GM21528 (cell line): Measurements from ENCODE around the gene LILRB4.
"Not testable (repeated sequence)": the region's sequence is repeated elsewhere in the genome, so short reads cannot be mapped to it uniquely, and the experiment has no call there.

ENCODE experiments used
- ATAC-seq: cut with Tn5 transposase; IDR thresholded peaks from one replicate; pipeline ENCODE4 v1.9.1; 2021; ENCODE audit warnings: mild to moderate bottlenecking, moderate library complexity; ENCODE audit not compliant: unreplicated experiment, low FRiP score

The LILRB4 gene

GRCh38 chr19:54662730-54663129, at the start of gene LILRB4:
TSS of gene LILRB4 (plus strand) at chr19:54662985. CDS start at chr19:54663034, 49 bp downstream.
- ATAC-seq: no peak

- ATAC-seq: no peak
Measured at GRCh38 chr19:54614726-54615125, 48.1 kb upstream of the LILRB4 start.

DNA sequence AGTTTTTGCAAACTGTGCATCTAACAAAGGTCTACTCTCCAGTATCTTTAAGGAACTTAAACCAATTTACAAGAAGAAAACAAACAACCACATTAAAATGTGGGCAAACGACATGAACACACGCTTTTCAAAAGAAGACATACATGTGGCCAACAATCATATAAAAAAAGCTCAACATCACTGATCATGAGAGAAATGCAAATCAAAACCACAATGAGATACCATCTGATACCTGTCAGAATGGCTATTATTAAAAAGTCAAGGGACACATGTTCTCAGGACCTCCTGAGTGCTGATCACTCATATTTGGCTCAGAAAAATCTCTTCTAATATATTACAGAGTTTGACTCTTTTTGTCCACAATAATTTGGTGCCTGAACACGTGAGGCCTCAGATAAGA, 46.7 kb upstream of the LILRB4 start:
- peak; percentile 40 for ATAC-seq

- peak; percentile 74 for ATAC-seq
Measured at GRCh38 chr19:54616821-54617560, 45.8 kb upstream of the LILRB4 start.

- ATAC-seq: no peak
Measured at GRCh38 chr19:54620464-54620863, 42.3 kb upstream of the LILRB4 start.

DNA sequence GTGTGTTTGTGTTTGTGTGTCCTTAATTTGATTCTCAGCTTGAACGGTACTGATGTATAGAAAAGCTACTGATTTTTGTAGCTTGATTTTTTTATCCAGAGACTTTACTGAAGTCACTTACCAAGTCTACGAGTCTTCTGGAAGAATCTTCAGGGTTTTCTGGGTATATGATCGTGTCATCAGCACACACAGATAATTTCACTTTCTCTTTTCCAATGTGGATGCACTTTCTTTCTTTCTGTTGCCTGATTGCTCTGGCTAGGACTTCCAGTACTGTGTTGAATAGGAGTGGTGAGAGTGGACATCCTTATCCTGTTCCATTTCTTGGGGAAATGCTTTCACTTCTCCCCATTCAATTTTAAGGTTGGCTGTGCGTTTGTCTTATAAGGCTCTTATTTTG, 40.4 kb upstream of the LILRB4 start:
- no peak for ATAC-seq

GRCh38 chr19:54624234-54624633, 38.6 kb upstream of the LILRB4 start:
- ATAC-seq: not testable (repeated sequence)

GRCh38 chr19:54624934-54625730, 37.7 kb upstream of the LILRB4 start:
- not testable (repeated sequence) for ATAC-seq

DNA sequence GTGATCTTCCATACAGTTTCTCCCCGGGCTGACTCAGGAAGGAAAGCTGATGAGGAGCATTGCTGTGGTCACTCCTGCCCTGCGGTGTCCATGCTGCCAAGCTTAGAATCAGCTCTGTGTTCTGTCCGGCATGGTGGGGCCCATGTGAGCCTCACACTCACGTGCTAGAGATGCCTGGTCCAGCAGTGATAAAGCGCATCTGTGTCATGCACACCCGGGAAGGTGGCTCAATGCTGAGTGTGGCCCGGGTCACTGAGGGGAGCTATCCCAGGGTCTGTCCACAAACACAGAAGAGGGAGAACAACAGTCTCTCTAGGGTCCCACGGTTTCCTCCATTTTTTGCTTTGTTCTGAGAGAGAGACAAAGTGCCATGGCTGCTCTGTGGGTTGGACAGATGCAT, 36.0 kb upstream of the LILRB4 start:
- ATAC-seq: no peak

DNA sequence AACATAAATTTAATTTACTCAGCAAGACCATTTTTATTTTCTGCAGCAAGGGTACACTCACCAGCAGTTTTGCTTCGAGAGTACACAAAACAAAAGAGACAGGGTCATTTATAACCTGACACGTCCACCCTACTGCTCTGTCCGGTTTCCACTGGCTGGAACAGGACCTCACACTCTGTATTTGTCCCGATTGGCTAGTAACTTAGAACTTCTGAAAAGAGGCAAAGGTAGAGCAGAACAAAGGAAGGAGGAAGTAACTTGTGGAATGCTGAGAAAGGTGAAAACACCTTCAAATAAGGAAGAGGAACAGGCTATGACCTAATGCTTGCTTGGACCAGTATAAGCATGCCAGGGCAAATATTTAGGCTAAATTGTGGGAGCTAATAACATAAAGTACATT, 34.9 kb upstream of the LILRB4 start:
- not testable (repeated sequence) for ATAC-seq

DNA sequence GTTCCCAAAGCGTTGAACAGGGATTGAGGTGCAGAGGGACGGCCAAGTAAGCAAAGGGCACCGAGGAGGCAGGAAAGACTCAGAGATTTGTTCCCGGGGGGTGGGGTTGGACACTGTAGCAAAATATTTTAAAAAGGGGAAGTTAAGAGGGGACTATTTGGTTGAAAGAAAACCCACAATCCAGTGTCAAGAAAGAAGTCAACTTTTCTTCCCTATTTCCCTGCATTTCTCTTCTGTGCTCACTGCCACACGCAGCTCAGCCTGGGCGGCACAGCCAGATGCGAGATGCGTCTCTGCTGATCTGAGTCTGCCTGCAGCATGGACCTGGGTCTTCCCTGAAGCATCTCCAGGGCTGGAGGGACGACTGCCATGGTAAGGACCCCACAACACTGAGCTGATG, 32.5 kb upstream of the LILRB4 start, which contains the start of gene LILRB1:
TSS of gene LILRB1 (plus strand) at position 223 of the 400 bp plus-strand sequence. CDS start 590 bp downstream, outside the sequence.
- ATAC-seq: not testable (repeated sequence)

DNA sequence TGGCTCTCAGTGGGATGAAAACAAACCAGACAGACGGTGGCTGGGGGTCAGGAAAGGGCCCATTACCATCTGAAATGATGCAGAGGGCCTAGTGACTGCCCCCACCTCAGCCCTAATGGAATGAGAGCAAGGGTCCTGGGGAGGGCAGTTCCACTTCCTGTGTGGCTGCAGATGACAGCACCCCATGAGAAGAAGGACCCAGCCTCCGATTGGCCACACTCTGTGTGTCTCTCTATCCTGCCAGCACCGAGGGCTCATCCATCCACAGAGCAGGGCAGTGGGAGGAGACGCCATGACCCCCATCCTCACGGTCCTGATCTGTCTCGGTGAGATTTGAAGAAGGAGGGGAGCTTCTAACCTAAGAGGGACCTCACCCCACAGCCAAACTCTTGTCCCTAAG, 32.0 kb upstream of the LILRB4 start:
- no peak for ATAC-seq

DNA sequence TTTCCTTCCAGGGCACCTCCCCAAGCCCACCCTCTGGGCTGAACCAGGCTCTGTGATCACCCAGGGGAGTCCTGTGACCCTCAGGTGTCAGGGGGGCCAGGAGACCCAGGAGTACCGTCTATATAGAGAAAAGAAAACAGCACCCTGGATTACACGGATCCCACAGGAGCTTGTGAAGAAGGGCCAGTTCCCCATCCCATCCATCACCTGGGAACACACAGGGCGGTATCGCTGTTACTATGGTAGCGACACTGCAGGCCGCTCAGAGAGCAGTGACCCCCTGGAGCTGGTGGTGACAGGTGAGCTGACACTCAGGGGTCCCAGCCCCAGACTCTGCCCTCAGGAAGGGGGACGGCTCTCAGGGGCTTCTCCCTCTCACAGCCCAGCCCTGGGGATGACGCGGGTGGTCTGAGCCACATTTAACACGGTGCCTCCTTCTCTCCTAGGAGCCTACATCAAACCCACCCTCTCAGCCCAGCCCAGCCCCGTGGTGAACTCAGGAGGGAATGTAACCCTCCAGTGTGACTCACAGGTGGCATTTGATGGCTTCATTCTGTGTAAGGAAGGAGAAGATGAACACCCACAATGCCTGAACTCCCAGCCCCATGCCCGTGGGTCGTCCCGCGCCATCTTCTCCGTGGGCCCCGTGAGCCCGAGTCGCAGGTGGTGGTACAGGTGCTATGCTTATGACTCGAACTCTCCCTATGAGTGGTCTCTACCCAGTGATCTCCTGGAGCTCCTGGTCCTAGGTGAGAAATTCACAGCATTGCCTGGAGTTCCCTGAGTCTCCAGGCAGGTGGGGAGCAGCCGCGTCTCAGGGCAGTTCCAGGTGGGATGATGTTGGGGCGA, 31.1 kb upstream of the LILRB4 start:
- not testable (repeated sequence) for ATAC-seq

DNA sequence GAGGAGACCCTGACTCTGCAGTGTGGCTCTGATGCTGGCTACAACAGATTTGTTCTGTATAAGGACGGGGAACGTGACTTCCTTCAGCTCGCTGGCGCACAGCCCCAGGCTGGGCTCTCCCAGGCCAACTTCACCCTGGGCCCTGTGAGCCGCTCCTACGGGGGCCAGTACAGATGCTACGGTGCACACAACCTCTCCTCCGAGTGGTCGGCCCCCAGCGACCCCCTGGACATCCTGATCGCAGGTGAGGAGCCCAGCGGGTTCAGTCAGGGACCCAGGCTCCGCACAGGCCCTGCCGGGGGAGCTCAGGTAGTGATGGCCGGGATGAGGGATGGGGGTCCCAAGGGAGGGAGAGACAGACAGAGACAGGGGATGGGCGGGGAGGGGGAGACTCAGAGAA, 30.3 kb upstream of the LILRB4 start:
- not testable (repeated sequence) for ATAC-seq

DNA sequence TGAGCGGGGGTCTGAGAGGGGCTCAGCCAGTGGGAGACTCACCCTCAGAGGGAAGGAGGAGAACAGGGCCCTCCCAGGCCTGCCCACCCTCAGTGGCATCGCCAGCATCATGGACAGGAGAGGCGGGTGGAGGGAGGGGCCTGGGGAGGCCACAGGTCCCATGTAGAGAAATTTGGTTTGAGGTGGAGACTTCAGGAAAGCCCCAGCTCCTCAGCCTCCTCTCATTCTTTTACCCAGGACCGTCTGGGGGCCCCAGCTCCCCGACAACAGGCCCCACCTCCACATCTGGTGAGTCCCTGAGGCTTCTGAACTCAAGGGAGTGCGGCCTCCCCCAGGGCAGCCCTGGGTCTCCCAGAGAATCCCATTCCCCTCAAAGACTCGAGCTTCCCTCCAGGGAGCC, 29.4 kb upstream of the LILRB4 start:
- no peak for ATAC-seq

DNA sequence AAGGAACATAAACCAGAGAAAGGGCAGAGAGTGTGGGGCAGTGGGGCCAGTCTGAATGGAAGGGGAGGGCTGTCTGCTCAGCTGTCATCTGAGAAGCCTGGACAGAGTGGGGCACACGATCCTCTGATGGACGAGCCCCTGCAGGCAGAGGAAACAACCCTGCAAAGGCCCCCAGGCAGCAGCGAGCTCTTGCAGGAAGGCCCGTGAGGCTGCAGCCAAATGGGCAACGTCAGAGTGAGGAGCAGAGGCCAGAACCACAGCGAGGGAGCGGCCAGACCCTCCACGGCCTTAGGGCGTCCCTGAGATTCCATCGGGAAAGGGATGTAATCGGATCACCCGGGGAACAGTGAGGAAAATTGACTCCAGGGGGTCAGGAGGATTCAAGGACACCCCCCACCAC, 26.7 kb upstream of the LILRB4 start:
- not testable (repeated sequence) for ATAC-seq

- ATAC-seq: no peak
Measured at GRCh38 chr19:54638683-54639082, 24.1 kb upstream of the LILRB4 start.

DNA sequence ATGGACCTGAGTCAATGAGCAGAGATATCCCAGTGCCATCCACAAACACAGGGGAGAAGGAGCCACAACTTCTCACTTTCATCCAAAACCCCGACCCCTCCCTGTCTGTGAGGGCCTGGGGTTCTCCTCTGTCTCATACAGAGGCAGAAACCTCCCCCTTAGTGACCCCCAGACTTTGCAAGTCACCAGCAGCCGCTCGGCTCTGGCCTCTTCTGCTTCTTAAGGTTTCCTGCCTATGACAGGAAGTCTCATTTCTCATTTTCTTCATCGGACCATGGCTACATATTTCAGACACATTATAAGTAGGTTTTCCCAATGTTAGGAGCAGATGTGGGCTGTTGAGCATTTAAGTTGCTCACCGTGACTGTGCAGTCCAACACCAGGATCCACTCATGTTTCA, 19.8 kb upstream of the LILRB4 start:
- ATAC-seq: not testable (repeated sequence)

DNA sequence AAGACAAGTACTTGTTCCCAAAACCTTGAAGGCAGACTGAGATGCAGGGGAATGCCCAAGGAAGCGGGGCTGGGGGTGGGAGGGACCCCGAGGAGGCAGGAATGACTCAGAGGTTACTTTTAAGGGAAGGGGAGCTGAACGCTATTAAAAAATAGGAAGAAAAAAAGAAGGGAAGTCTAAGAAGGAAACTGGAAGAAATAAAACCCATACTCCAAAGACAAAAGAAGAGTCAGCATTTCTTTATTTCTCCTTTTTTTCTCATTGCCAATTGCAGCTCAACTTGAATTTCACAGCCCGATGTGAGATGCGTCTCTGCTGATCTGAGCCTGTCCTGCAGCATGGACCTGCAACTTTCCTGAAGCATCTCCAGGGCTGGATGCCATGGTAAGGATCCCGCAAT, 19.2 kb upstream of the LILRB4 start:
- not testable (repeated sequence) for ATAC-seq

GRCh38 chr19:54644056-54644455, 18.7 kb upstream of the LILRB4 start:
- ATAC-seq: no peak
